ENCODE results near the gene MYBPH.

The MYBPH gene

DNA sequence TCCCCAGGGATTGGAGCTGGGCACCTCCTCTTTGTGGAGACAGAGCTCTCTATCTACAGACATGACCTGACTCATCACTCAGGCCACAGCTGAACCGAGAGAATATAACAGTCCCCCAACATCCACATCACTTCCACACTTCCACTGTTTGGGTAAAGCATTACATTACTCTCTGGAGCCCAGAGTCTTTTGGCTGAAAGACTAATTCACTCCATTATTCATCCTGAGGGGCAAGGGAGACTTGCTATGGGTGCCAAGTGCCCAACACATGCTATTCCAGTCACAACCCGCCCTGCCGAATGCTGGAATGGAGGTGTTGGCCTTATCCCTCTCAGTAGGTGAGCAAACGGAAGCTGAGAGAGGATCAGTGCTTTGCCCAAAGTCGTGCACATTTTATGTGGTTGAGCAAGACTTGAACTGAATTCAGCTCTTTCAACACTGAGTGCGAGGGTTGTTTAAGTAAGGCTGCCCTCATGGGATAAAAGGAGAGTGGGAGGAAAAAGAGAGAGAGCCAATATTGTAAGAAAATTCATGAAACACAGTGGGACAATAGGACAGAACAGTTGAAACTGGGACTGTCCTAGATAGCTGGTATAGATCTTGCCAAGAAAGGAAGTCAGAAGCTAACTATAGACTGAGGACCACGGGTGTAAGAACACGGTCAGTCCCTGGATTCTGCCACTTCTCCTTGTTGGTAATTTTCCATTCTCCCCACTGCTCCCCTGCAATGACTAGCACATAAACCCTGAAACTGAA is 24.4 kb upstream of the MYBPH start:
- DNase-seq, result no peak

DNA sequence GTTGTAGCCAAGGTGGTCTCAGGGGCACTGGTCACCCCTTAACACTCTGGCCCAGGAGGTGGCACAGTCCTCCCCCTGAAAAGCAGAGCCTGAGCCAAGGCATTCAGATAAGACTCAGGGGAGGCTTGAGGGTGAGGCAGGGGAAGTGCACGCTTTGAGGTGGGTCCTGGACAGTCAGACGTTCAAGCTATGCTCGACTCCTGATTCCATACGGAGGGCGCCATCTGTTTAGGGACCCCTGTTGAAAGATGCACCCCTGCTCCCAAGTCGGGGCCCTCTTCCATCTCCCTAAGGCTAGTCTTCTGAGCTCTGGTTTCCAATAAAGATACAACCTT is 23.8 kb upstream of the MYBPH start:
- no peak for DNase-seq

DNA sequence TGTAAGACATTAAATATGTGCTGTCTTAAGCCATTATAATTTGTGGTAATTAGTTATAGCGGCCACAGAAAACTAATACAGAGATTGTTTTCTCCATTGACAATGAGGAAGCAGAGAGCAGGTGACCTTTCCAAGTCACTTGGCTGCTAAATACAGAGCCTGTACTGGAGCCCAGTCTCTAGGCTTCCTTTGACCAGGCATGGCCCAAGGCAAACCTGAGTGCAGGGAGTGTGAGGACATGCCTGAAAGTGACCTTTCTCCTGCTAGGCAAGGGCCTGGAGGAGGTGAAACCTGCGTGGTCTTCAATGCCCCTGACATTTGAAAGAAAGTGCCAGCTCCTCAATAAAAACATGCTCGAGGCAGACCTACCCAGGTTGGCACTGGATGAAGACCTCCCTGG is 23.4 kb upstream of the MYBPH start:
- DNase-seq, result no peak

DNA sequence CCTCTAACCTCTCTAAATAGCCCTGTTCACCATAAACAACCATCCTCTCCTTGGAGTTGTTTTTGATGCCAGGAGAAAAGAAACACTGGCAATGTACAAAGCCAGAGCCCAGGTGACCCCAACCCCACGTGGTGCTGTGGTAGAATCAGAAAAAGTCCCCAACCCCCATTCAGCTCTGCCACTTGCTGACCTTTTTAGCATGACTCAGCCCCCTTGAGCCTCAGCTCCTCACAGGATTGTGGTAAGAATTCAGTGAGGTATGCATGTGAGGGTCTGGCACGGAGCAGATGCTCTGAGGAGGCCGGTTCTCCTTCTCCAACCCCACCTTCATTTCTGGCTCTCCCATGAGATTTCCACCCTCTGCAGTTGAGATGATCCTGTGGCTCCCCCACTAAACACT is 22.0 kb upstream of the MYBPH start:
- DNase-seq, result no peak

DNA sequence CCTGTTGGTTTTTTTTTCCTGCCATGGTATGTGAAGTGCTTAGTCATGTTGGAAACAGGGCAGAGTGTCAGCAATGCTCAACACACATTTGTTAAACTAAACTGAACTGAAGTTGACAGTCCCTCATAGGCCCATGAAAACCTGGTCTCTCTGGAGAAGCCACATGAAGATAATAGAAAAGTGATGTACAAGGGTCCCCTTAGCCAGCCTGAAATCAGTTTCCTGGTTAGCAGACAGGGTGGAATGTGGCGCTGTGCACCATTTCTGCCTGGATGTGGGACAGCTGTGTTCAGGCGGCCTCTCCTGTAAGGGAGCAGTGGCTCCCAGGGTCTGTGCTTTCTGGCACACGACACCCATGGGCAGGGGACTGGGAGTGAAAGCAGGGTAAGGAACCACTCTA is 20.7 kb upstream of the MYBPH start:
- no peak for DNase-seq

DNA sequence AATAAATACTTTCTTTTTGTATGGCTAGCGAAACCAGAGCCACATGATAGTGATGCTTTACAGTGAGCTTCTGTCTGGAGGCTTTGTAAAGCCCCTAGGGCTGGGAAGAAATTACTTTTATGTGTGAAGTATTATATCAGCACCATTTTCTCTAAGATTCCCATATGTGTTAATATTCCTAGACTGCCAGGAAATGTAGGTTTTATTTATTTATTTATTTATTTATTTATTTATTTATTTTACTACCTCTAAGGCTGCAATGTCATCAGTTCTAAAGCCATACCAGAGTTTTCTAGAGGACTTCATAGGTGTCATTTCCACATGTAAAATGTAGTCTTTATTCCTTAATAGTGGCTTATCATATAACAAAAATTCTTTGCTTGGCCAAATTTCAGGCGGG is 15.3 kb upstream of the MYBPH start:
- no peak for DNase-seq

DNA sequence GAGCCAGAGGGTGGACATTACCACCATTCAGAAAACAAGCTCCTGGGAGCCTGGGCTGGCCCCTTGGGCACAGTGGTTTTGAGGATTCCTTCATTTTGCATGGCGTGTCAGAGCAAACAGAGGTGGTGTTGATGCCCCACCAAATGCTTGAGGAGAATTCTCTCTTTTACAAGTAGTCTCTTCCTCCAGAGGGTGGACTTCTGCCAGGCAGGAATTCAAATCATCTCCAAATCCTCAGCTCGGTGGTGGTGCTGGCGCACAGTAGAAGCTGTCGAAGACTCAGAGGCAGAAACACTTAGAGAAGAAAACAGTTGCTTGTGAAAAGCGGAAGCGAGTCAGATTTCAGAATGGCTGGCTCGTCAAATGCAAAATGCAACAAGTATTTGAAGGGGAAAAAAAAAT is 14.3 kb upstream of the MYBPH start:
- no peak for DNase-seq

DNA sequence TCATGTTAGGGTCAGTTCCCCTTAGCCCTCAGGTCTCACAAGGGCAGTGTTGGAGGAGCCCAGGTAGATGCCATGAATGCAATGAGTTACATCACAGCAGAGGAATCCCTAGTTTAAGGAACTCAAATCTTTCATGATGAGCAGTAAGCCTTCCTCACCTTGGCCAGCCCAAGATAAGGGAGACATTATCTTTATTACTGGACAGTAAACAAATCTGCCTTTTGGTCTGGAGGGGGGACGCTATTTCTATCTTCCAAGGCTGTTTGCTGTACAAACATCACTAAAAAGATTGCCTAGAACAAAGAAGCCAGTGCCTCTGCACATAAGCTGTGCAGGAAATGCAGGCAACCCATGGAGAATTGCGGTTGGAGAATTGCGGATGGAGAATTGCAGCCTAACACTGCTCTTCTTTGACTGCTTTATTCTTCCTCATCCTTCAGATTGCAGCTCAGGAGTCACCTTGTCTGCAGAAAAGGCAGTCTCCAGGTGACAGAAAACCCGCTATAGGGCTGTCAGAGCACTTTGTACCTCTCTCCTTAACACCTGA is 13.1 kb upstream of the MYBPH start:
- DNase-seq, result no peak

DNA sequence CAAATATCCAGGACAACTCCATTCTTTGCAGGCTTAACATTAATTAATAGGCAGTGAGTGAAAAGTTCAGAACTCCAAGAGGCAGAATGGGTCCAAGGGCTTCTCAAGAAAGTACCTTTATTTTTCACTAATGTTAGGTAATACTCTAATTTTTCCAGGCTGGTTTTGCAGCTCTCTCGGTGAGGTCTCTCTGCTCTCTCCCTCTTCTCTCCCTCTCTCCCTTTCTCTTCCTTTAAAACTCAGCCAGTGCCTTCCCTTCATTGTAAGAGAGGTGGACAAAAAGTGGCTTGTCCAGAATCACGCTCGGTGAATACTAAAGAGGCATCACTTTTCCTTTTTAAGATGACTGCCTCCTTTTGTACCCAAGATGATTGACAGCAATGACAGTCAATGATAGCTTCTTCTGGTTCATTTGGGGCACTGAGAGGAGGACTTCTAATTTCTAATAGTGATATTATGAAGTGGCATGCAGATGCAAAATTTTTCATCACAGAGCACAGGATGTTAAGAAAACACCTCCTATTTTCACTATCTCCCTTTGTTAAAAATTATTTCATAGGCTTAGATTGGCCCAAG is 12.2 kb upstream of the MYBPH start:
- no peak for DNase-seq

DNA sequence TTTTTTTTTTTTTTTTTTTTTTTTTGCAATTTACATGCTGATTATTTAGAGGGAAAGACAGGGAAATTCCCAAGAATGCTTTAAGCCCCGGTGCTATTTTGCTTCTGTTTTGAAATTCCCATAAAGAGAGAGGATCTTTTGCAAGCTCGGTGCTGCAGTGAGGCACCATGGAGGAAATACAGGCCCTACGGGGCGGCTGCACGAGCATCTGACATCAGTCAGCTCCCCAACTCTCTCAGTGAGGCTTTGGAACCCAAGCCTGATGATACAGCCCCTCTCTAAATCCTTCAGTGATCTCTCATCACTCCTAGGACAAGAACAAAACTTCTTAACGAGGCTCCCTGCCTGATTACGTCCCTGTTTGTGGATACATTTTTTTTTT is 11.7 kb upstream of the MYBPH start:
- DNase-seq, result no peak

DNA sequence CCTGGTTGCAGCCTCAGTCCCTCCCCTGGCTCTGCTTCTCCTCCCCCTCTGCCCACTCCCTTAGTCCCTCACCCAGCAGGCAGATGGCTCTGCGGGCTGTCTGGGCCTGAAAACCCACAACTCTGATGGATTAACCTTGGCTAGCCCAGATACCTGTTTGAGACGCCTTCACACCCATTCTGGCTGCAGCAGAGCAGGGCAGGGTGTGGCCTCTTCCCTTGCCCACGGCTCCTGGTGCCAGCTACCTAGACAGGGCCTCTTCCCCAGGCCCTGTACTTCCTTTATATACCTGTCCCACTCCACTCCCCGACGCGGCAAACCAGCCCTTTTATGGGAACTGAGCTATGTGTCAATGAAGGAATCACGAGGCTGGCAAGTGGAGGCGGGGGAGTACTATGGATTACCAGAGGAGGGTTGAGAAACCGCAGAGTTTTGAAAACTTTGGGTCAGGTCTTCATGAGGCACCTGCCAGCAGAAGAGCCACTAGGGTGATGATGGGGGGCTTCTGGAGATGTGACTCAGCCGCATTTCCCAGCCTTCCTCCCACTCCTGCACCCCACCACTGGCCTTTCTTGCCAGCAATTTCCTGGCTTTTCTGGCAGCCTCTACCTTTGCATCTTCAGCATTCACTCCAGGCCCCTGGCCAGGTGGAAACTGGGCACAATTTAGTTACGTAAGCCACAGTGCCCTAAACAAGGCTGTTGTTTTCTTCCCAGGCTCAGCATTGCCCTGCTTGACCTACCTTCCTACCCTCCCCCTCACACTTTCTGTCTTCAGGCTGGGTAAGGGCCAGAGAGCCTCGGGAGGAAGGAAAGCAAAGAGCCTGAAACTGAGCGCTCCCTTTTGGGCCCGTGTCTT is 11.0 kb upstream of the MYBPH start, which contains the start of gene CHI3L1:
Gene CHI3L1 (minus strand): TSS at position 259 of the 858 bp plus-strand sequence. CDS start 81 bp downstream, at position 178.
- no peak for DNase-seq

DNA sequence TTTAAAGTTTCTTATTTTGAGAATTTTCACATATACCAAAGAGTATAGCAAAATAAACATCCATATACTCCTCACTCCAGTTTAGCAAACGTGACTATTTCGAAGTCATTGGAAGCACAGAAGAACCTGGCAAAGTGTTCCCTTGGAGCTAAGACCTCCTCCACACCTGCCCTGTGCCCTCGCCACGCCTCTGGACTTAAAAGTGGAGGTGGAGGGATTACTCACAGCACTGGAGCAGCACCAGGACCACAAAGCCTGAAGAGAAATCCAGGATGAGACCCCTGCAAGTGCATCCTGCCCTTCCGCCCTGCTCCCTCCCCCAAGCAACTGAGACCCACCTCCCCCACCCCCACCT is 10.4 kb upstream of the MYBPH start:
- no peak for DNase-seq

DNA sequence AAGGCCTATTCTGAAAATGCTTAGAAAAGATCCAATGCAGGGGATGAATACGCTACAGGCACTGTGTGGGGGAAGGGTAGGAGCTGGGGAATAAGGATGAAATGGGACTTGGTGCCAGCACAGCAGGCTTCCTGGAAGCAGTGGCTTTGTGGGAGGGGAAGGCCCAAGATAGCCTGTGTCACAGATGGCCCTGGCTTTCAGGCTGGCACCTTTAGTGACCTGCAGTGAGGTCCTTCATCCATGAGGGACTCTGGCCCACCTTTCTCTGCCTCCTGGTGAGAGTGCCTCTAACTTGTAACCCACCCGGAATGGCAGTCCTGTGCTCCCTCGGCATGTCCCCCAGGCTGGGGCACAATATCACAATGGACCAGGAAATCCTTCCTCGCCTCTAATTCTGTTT is 10.0 kb upstream of the MYBPH start:
- DNase-seq, result no peak

DNA sequence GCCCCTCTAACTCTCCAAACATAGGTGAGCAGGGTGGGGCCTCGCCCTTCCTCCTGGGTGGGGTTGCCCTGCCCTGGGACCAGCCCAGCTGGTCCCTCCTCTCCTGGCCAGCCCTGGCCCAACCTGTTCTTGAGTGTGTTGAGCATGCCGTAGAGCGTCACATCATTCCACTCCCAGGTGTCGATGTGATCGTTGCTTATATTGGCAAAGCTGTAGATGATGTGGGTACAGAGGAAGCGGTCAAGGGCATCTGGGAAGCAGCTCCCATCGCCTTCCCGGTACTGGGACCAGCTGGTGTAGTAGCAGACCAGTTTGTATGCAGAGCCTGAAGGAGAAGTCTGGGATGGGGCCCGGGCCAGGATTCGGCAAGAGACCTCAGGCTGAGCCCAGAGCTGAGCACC is 9.4 kb upstream of the MYBPH start:
- no peak for DNase-seq

DNA sequence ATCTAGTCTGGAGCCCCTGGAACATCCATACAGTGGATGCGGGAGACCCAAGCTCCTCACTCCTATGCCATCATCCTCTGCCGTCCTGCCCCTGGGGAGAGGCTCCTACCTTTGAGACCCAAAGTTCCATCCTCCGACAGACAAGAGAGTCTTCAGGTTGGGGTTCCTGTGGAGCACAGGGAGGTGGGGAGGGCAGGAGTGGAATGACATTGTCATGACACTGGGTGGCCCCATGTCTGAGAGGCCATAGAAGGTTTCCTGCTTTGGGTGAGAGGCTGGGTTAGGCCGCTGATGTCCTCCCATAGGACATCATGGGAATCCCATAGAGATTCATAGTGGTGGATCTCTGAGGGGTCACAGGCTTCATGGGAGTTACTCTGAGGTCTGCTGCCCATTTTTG is 8.8 kb upstream of the MYBPH start:
- no peak for DNase-seq

DNA sequence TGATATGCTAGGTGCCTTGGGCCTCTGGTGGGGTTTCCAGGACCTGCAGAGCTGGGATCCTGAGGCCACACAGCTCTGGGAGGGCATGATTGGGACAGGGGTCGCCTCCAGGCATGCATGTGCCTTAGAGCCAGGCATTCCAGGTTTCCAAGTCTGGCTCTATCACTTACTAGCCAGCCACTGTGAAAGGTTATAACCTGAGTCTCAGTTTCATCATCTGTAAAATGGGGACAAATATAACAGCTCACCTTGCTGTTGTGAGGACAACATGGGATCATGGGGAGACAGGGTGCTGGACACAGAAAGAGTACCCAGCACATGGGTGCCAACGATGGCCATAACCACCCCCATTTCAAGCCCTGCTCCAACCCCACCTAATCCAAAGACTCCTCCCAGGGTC is 8.2 kb upstream of the MYBPH start:
- DNase-seq, result no peak

DNA sequence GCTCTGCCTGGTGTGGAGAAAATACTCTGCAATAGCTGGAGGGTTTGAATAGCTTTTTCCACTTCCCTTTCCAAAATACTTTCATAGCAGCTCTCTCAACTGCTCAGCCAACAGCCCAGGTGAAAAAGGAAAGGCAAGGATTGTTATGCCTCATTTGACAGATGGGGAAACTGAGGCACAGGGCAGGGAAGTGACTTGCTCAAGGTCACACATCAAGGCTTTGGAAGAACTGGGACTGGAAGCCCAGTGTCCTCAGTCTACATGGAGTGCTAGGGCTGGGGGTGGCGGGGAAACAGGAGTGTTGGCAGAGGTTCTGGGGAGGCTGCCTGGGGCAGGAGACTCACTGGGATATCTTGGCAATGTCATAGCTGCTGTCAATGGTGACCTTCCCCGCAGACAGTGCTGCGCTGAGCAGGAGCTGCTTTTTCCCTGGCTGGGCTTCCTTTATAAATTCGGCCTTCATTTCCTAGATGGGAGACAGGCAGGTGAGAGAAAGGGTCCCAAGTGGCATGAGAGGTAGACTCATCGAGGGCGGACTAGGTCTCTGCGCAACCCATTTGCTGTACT is 6.8 kb upstream of the MYBPH start:
- no peak for DNase-seq

DNA sequence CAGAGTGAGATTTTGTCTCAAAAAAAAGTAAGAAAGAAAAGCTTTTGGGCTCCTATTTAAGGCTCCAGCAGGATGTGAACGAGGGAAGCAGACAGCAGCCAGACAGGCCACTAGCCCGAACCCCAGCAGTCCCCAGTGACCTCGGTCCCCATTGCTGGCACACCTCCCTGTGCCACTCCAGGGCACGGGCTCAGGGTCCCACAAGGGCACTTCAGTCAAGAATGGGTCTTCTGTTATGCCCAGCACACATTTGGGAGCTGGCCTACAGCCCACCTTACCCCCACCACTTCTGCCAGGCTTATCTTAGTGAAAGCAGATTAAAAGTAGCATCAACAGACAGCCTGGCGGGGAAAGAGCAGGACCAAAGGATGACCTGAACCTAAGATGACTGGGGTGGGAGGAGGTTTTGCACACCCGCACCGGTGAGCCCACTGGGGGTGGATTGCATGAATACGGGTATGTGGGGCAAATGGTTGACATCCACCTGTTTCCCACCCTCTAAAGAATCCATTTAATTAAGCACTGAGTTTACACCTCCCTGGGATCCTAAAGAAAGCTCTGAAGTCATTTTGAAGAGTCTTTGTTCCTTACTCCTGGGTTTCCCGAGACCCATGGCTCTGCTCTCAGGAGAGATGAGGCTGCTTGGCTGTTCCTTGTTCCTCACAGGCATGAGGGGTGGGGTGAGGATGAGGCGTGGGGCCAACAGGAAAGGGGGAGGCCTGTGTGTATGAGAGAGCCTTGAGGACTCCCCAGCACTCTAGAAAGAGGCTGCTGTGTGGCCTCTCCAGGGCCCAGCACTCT is 6.2 kb upstream of the MYBPH start:
- no peak for DNase-seq

DNA sequence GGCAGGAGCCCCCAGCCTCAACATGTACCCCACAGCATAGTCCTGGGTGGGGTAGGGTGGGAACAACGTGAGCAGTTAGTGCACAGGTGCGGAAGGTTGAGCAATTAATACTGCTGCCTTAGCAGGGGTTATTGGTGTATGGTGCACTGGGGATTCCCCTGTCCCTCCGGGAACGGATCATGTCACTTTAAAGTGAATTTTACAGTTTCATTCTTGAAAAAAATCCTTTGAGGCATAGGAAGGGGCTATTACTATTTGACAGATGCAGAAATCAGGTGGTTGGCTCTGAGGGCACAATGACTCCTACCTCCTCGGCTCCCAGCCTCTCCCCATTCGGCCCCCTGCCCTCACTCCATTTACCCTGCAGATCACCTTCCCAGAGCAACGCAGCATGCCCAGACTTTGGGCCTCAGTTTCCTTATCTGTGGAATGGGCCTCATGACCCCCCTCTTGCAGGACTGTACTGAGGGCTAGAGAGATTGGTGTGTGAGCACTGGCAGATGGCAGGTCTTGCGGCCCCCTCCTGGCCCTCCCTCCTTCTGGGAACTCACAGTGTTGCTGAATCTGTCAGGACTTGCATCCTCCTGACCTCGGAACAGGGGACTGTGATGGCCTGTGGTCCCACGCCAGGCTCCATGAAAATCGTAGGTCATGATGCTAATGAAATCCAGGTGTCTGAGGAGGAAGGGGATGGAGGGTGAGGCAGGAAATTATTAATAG is 5.1 kb upstream of the MYBPH start:
- DNase-seq, result peak in 1 of 2 experiments; percentile 20

DNA sequence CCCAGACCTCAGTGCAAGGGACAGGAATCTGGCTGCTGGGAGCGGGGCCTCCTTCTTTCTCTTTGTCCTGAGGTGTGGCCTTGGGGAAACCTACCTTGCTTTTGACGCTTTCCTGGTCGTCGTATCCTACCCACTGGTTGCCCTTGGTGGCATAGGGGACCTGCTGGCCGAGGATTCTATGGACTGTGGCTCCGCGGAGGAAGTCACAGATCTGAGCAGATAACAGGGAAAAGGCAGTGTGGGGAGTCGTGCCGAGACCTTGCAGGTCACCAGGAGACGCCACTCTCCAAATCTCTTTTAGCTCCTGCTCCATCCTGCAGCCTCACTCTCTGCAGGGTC is 4.0 kb upstream of the MYBPH start:
- DNase-seq, result no peak

DNA sequence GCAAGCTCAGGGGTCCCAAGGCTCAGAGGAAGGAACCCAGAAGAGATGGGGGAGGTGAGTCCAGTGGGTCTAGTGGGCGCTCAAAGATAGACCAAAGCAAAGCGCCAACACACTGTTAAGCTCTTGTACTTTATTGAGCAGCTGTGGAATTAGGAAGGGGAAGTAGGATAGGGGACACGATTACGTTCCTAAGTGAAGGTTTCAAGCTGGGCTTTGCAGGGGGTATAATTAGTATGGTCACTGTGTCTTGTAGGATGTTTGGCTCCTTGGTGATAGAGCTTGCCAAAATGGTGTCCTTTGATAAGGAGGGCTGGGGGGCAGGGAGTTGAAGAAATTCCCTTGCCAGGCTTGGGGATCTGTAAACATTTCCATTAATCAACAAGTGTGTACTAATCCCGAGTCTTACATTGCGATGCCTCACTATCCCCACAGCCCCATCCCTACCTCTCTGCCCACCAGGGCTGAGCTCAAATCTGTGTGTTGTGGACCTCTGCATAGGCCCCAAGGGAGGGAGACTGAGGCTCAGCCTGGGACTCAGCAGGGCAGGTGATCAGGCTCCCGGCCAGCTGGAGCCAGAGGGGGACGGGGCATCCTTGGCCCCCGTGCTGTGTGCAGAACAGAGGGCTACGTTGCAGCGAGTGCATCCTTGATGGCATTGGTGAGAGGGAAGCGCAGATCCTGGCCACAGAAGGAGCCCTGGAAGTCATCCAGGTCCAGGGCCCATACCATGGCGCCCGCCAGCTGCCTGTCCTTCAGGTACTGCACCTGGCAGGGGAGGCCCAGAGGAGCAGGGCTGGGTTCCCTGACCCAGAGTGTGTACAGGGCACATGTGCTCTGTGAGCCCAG is 3.4 kb upstream of the MYBPH start:
- no peak for DNase-seq

All from NCI-H524 (cell line).